Heart left ventricle (tissue), 13 donors: ENCODE data around the gene PRKG1.

Experiments used
- POLR2A ChIP-seq, 2 donors: fragments of 450-650 bp; IDR thresholded peaks; one replicate each; pipeline ENCODE4 v1.6.1; 2017; ENCODE audit warnings: antibody characterized with exemption in 2 of 2, mild to moderate bottlenecking in 2 of 2, moderate library complexity in 2 of 2
- TF ChIP-seq, protein P1 (sequence below), 12 donors: fragments of 200-600 bp; sonication (generic) in 4 of 12; IDR thresholded peaks; one replicate each; pipeline versions ENCODE4 v1.5.0 to v1.8.0; 2018 to 2022; ENCODE audit warnings: antibody characterized with exemption in 12 of 12, mild to moderate bottlenecking in 5 of 12
- donor health status: ischemic (EF 13 %, LVEDD 7.1; RV severe dilation, severe dysfunction).
- donor health status: DM: no; HTN: yes; CAD: no.
- donor health status: DM: no; HTN: no; CAD: no.
- donor health status: ischemic (EF 25% LVEDD 6.9; RV normal size, moderate dysfunction).
- donor health status: ischemic (EF 25% LVEDD 5.7; RV mildly dilated, moderate dysfunction).
- donor health status: ischemic (EF 35%, LVEDD 5.7; RV mildly dilated, moderate dysfunction).
- donor health status: nonischemic (EF 11% LVEDD 7.7; RV severe dilation, severe dysfunction).
- donor health status: DM: yes; HTN: yes; CAD: no.
- donor health status: PGD.
- donor health status: ischemic (EF 29% LVEDD 5.4; RV normal size, mild dysfunction).
- donor health status: nonischemic (EF 23%, LVEDD 6.1; RV moderate dilation, normal function).

DNA sequence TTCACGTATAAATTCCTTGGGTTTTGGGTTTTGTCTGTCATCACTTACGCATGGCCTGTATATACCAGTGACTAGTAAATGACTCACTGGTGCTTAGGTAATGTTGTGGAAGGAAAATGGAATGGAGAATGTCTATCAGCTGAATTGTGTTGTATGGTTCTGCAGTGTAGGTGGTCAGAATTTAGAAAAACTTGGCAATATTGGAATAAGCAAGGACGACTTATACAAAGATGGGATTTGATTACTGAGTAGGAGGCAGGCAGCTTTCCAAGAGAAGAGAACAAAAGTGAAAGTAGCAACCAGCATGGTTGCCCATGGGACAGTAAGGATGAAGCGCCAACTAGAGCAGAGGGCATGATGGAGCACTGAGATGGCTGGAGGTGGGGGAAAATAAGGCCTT, 793.7 kb downstream of the PRKG1 start:
- TF ChIP-seq, protein P1, sequence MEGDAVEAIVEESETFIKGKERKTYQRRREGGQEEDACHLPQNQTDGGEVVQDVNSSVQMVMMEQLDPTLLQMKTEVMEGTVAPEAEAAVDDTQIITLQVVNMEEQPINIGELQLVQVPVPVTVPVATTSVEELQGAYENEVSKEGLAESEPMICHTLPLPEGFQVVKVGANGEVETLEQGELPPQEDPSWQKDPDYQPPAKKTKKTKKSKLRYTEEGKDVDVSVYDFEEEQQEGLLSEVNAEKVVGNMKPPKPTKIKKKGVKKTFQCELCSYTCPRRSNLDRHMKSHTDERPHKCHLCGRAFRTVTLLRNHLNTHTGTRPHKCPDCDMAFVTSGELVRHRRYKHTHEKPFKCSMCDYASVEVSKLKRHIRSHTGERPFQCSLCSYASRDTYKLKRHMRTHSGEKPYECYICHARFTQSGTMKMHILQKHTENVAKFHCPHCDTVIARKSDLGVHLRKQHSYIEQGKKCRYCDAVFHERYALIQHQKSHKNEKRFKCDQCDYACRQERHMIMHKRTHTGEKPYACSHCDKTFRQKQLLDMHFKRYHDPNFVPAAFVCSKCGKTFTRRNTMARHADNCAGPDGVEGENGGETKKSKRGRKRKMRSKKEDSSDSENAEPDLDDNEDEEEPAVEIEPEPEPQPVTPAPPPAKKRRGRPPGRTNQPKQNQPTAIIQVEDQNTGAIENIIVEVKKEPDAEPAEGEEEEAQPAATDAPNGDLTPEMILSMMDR (IDR thresholded peaks at IDR 0.05) = no peak
- TF ChIP-seq POLR2A (IDR thresholded peaks at IDR 0.05) = no peak
